ENCODE results near the gene ABLIM1.

ABLIM1 gene

DNA sequence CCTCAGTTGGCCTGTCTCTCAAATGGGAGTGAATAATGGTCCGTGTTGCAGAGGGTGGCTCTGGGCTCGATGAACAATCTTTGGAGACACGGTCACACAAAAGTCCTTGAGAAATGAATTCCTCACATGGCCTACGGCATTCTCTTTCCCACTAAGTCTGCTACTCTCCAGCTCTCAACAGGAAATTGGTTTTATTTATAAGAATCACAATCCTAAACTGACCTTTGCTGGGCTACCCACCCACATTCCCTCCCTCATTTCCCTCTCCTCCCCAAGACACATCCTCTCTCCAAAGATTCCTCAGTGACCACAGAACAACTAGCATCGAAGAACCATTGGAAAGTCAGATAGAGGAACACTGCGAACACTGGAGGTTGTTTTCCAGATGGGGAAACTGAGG lies 258.5 kb downstream of the ABLIM1 start:
- TF ChIP-seq, protein P1, sequence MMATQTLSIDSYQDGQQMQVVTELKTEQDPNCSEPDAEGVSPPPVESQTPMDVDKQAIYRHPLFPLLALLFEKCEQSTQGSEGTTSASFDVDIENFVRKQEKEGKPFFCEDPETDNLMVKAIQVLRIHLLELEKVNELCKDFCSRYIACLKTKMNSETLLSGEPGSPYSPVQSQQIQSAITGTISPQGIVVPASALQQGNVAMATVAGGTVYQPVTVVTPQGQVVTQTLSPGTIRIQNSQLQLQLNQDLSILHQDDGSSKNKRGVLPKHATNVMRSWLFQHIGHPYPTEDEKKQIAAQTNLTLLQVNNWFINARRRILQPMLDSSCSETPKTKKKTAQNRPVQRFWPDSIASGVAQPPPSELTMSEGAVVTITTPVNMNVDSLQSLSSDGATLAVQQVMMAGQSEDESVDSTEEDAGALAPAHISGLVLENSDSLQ (IDR thresholded peaks at IDR 0.05), result no peak
- TF ChIP-seq NFRKB (IDR thresholded peaks at IDR 0.05) (no peak), LEF1 (IDR thresholded peaks at IDR 0.05; ENCODE audit: borderline replicate concordance) (no peak), CTBP1 (IDR thresholded peaks at IDR 0.05; ENCODE audit: borderline replicate concordance) (no peak), SP1 (IDR thresholded peaks at IDR 0.05) (no peak), ARNT (IDR thresholded peaks at IDR 0.05) (no peak), ELF4 (IDR thresholded peaks at IDR 0.05) (no peak), FOXM1 (IDR thresholded peaks at IDR 0.05; ENCODE audit: borderline replicate concordance) (no peak), FOXK2 (IDR thresholded peaks at IDR 0.05) (no peak), BHLHE40 (IDR thresholded peaks at IDR 0.05; ENCODE audit: borderline replicate concordance) (no peak), FOXA1 (IDR thresholded peaks at IDR 0.05) (no peak), TARDBP (IDR thresholded peaks at IDR 0.05) (no peak)
- CTCF ChIA-PET, result interaction anchor here (1.2 to 1.4 kb wide), 2 partner anchors 12 to 95 kb away, joined by 3 to 5 read pairs; no protein-coding TSS in a partner anchor
- POLR2A ChIA-PET, result no interaction called here
- DNase-seq (ENCODE audit: extremely low spot score), result no peak

DNA sequence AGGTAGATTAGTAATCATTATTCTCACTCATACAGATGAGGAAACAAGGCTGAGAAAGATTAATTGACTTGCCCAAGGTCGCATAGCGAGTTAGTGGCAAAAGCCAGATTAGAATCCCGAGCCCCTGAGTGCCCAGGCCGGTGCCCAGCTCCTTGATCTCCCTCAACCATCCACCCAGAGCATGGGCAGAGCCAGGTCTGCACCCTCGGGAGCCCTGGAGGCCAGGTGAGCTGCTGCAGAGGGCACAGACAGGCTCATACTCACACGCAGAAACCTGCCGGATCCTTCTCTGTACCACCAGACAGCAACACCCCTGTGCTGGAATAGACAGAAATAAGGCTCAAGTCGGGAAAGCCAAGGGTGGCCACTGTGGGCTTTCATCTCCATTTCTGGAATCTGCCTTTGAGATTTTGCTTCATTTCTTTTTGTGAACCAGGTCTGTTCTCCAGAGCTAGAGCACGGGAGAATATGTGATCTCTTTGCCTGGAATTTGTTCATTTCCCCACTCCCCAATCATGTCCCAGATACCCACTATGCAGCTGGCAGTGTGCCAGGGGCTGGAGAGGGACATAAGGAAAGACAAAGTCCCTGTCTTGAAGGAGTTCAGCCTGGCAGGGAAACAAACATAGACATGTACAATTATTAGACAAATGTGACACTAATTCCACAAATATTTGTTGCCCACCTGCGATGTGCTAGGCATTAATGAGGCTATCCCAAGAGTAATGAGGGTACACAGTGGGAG lies 259.3 kb downstream of the ABLIM1 start:
- no peak for DNase-seq (ENCODE audit: extremely low spot score)
- TF ChIP-seq, protein P1 (IDR thresholded peaks at IDR 0.05), result no peak
- TF ChIP-seq SP1 (IDR thresholded peaks at IDR 0.05) (no peak), SUZ12 (IDR thresholded peaks at IDR 0.05) (no peak), ARNT (IDR thresholded peaks at IDR 0.05) (no peak)
- CTCF ChIA-PET, result interaction anchor here (0.6 to 2.7 kb wide), 2 partner anchors 11 to 43 kb away, joined by 3 to 15 read pairs; no protein-coding TSS in a partner anchor
- POLR2A ChIA-PET, result no interaction called here

DNA sequence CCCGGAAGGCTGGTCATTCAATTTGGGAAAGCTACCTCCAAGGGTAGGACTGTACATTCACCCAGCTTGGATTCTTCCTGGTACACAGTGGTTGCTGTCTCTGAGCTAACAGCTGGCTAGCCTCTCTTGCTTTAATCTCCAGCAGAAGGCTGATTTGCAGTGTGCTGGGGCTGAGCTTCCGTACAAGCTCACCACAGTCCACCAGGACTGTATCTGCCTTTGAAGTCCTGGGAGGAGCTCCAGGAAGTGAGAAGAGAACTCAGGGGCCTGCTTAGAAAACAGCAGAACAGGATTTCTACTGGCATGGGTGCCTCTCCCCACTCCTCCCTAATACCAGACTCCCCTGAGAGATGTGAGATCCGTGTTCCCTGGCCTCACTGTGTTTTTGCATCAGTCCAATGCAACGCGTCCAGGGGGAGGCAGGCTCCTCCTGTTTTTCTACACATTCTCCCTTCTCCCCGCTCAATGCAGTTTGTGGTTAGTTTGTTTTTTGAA lies 260.4 kb downstream of the ABLIM1 start:
- CTCF ChIA-PET, result interaction anchor here (2.7 kb wide), 1 partner anchor 10 kb away, joined by 15 read pairs; no protein-coding TSS in a partner anchor
- no peak for DNase-seq (ENCODE audit: extremely low spot score)
- no peak for TF ChIP-seq HDGF (IDR thresholded peaks at IDR 0.05; ENCODE audit: borderline replicate concordance)
- no peak for TF ChIP-seq FOXK2 (IDR thresholded peaks at IDR 0.05)
- TF ChIP-seq SUZ12 (IDR thresholded peaks at IDR 0.05), result no peak
- TF ChIP-seq NFRKB (IDR thresholded peaks at IDR 0.05), result no peak
- TF ChIP-seq TARDBP (IDR thresholded peaks at IDR 0.05), result no peak
- TF ChIP-seq FOXA1 (IDR thresholded peaks at IDR 0.05), result no peak
- TF ChIP-seq L3MBTL2 (conservative IDR thresholded peaks at IDR 0.05), result no peak
- POLR2A ChIA-PET, result no interaction called here

DNA sequence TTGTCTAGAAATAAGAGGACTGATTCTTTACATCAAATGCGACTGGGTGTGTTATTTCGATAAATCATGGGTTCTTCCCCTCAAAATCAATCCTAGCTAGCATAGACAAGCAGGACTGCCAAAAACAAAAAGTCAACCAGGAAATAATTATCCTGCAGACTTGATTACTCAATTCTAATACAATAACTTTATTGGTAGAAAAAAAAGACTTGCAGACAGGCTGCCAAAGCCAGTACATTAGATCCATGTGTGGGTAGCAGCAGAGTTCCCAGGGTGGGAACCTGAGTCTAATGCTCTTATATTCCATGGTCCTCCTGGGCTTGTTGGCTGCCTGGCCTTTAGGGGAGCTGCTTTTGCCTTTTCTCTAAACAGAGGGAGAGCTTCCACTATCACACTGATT lies 261.6 kb downstream of the ABLIM1 start:
- no peak for DNase-seq (ENCODE audit: extremely low spot score)
- ChIA-PET CTCF (interaction anchor here (0.7 to 2.7 kb wide), 2 partner anchors 9 to 46 kb away, joined by 3 to 15 read pairs; no protein-coding TSS in a partner anchor), POLR2A (no interaction called here)
- TF ChIP-seq SP1 (IDR thresholded peaks at IDR 0.05), result no peak
- TF ChIP-seq CTBP1 (IDR thresholded peaks at IDR 0.05; ENCODE audit: borderline replicate concordance), result no peak
- no peak for TF ChIP-seq ZNF384 (IDR thresholded peaks at IDR 0.05)
- no peak for TF ChIP-seq FOXM1 (IDR thresholded peaks at IDR 0.05; ENCODE audit: borderline replicate concordance)
- no peak for TF ChIP-seq L3MBTL2 (conservative IDR thresholded peaks at IDR 0.05)
- TF ChIP-seq NFRKB (IDR thresholded peaks at IDR 0.05), result no peak
- TF ChIP-seq, protein P1 (IDR thresholded peaks at IDR 0.05), result no peak
- TF ChIP-seq HDGF (IDR thresholded peaks at IDR 0.05; ENCODE audit: borderline replicate concordance), result no peak
- TF ChIP-seq LEF1 (IDR thresholded peaks at IDR 0.05; ENCODE audit: borderline replicate concordance), result no peak
- TF ChIP-seq BHLHE40 (IDR thresholded peaks at IDR 0.05; ENCODE audit: borderline replicate concordance), result no peak
- TF ChIP-seq TARDBP (IDR thresholded peaks at IDR 0.05), result no peak
- TF ChIP-seq FOXK2 (IDR thresholded peaks at IDR 0.05), result no peak
- no peak for TF ChIP-seq ELF4 (IDR thresholded peaks at IDR 0.05)
- TF ChIP-seq ARNT (IDR thresholded peaks at IDR 0.05), result no peak
- TF ChIP-seq SUZ12 (IDR thresholded peaks at IDR 0.05), result no peak
- TF ChIP-seq FOXA1 (IDR thresholded peaks at IDR 0.05), result no peak

DNA sequence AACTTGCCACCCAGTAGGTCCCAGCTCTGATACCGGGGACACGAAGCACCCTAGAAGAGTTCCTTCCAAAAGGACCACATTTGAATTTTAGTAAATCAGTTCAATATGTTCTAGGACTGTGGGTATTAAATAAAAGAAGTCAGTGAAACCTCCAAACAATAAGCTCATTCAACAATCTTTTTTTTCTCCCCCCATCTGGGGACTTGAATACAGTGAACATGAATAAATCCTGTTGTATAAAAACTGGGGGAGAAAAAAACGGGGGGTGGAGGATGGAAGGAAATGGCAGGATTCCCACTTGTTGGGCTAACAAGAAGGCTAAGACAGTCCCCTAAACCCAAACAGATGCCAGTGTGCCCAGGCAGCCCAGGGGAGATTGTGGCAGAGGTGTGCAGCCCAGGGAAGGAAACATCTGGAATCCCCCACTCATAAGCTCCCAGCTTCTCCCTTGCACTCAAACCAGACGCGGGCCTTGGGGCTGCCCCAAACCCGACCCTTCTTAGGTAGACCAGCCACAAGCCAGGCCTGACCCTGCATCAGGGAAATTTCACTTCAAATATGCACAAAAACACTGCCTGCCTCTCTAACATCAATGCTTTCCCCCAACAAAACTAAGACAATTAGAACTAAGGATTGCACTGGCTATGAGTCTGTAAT lies 262.6 kb downstream of the ABLIM1 start:
- POLR2A ChIA-PET, result no interaction called here
- CTCF ChIA-PET, result interaction anchor here (0.6 kb wide), 1 partner anchor 152 kb away, joined by 3 read pairs; no protein-coding TSS in a partner anchor
- DNase-seq (ENCODE audit: extremely low spot score), result no peak
- no peak for TF ChIP-seq ZNF384 (IDR thresholded peaks at IDR 0.05)
- TF ChIP-seq SP1 (IDR thresholded peaks at IDR 0.05), result no peak
- no peak for TF ChIP-seq FOXK2 (IDR thresholded peaks at IDR 0.05)
- TF ChIP-seq L3MBTL2 (conservative IDR thresholded peaks at IDR 0.05), result no peak
- no peak for TF ChIP-seq FOXA1 (IDR thresholded peaks at IDR 0.05)
- TF ChIP-seq BHLHE40 (IDR thresholded peaks at IDR 0.05; ENCODE audit: borderline replicate concordance), result no peak
- no peak for TF ChIP-seq CTBP1 (IDR thresholded peaks at IDR 0.05; ENCODE audit: borderline replicate concordance)
- no peak for TF ChIP-seq TARDBP (IDR thresholded peaks at IDR 0.05)
- no peak for TF ChIP-seq HDGF (IDR thresholded peaks at IDR 0.05; ENCODE audit: borderline replicate concordance)
- no peak for TF ChIP-seq FOXM1 (IDR thresholded peaks at IDR 0.05; ENCODE audit: borderline replicate concordance)
- no peak for TF ChIP-seq NFRKB (IDR thresholded peaks at IDR 0.05)
- no peak for TF ChIP-seq SUZ12 (IDR thresholded peaks at IDR 0.05)
- TF ChIP-seq, protein P1 (IDR thresholded peaks at IDR 0.05), result no peak
- TF ChIP-seq ARNT (IDR thresholded peaks at IDR 0.05), result no peak
- no peak for TF ChIP-seq LEF1 (IDR thresholded peaks at IDR 0.05; ENCODE audit: borderline replicate concordance)
- no peak for TF ChIP-seq ELF4 (IDR thresholded peaks at IDR 0.05)

All from HEK293T (cell line).